B cell (primary cell): ENCODE results near the gene SMC6.

Source experiments
- CTCF ChIP-seq: fragments of 200-600 bp; IDR thresholded peaks from one replicate; pipeline ENCODE4 v1.8.0; 2022; ENCODE audit warnings: antibody characterized with exemption, mild to moderate bottlenecking
- EZH2 ChIP-seq: IDR thresholded peaks from 2 replicates; pipeline ENCODE4 v1.6.1; 2012; ENCODE audit warnings: borderline replicate concordance, low read depth, mild to moderate bottlenecking, moderate library complexity, low read length; ENCODE audit not compliant: insufficient read depth, poor library complexity, severe bottlenecking

GRCh38 chr2:17710547-17711248 is 42.9 kb downstream of the SMC6 start:
- TF ChIP-seq CTCF (no peak), EZH2 (no peak)
